ENCODE data around the gene TRIM45. TPM values are rescaled to one million over a fixed set of nuclear protein-coding genes. Genes with fewer than 3 reads are reported as not detected.
A peak's percentile ranks its signal among the peaks of the same experiment; 100 is the strongest.

The TRIM45 gene
- total RNA-seq, 2 experiments from 2014 or later = not detected

DNA sequence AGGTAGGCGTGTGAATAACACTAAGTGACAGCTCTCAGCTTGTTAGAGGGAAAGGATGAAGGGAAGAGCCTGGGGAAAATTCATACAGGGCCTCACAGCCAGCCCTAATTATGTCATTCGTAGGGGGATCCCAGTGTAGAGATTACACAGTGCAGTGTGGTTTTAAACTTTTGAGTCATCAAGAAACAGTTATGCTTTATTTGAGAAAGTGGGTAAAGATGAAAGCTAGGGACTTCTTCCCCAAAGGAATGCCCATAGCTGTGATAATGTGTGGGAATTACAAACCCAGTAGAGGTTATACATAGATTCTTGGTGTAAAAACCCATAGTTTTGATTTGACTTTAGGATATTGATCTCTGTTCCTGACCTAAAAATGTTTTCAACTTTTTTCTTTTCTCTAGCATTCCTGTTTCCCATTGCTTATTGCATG, 59.5 kb downstream of the TRIM45 start:
- Histone ChIP-seq H3K27ac (ENCODE audit: low read depth, low read length, poor library complexity, severe bottlenecking) (no peak overlapping the region), H3K4me3 (ENCODE audit: low read depth, low read length, poor library complexity, severe bottlenecking) (no peak overlapping the region), H3K9me2 (ENCODE audit: insufficient read depth, low read length) (no peaks in the 10 kb centered on the region), H3K79me2 (ENCODE audit: insufficient read depth, low read depth, low read length) (peaks cover 64% of the 10 kb centered on the region), H3K4me2 (ENCODE audit: low read length) (peak overlapping the region; percentile 66), H3K4me1 (ENCODE audit: insufficient read depth, low read length, poor library complexity, severe bottlenecking) (peaks cover 44% of the 10 kb centered on the region), H2AFZ (ENCODE audit: low read length) (no peak overlapping the region), H3K9me3 (ENCODE audit: low read length) (no peaks in the 10 kb centered on the region), H4K20me1 (ENCODE audit: insufficient read depth, low read length) (peaks cover 6% of the 10 kb centered on the region; the same call in 1 of the 2 replicates), H3K36me3 (ENCODE audit: insufficient read depth, low read length) (peaks cover 60% of the 10 kb centered on the region)
- TF ChIP-seq EZH2phosphoT487 (IDR thresholded peaks at IDR 0.05; ENCODE audit: borderline replicate concordance, low read depth, low read length) = no peak
- TF ChIP-seq, protein P1, sequence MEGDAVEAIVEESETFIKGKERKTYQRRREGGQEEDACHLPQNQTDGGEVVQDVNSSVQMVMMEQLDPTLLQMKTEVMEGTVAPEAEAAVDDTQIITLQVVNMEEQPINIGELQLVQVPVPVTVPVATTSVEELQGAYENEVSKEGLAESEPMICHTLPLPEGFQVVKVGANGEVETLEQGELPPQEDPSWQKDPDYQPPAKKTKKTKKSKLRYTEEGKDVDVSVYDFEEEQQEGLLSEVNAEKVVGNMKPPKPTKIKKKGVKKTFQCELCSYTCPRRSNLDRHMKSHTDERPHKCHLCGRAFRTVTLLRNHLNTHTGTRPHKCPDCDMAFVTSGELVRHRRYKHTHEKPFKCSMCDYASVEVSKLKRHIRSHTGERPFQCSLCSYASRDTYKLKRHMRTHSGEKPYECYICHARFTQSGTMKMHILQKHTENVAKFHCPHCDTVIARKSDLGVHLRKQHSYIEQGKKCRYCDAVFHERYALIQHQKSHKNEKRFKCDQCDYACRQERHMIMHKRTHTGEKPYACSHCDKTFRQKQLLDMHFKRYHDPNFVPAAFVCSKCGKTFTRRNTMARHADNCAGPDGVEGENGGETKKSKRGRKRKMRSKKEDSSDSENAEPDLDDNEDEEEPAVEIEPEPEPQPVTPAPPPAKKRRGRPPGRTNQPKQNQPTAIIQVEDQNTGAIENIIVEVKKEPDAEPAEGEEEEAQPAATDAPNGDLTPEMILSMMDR (conservative IDR thresholded peaks at IDR 0.05; ENCODE audit: low read length) = no peak
- DNase-seq (ENCODE audit: low spot score) = no peak
- no TSS peak for BruUV-seq (replicated peaks)
- CTCF ChIA-PET (ENCODE audit: unreplicated experiment) = no interaction called here
- POLR2A ChIA-PET = interaction anchor here (0.7 to 1.4 kb wide), 2 partner anchors 9 to 52 kb away, joined by 3 to 4 read pairs; no protein-coding TSS in a partner anchor
- intact Hi-C loops (cut with micrococcal nuclease; ENCODE audit: unreplicated experiment) = loop anchor here (5.0 to 10.0 kb wide), 2 partner anchors 305 to 863 kb away; partner anchors contain the start of genes GDAP2, MAN1A2 and WDR3

Small RNA genes lying within 50 kb of the gene (microRNA-seq; reads per million reads assigned to microRNA genes)
- 481 reads per million, percentile 76 among the genes with 10 or more reads in this experiment for gene MIR942 (ENCODE audit: borderline replicate concordance)

Small RNA genes lying within 50 kb of the gene (small RNA-seq; reads per million reads assigned to genes)
- gene MIR942 = 0.57 reads per million, percentile 14 among the genes with 10 or more reads in this experiment

Other genes with a start within 250 kb of the TRIM45 start
- not detected in 2 replicates for gene PTGFRN, start 211.8 kb downstream of the TRIM45 start, total RNA-seq (2014; rRNA removed; shearing (Covaris generic))
- gene PTGFRN, start 211.8 kb downstream of the TRIM45 start, total RNA-seq (2022) = not detected in 2 replicates
- not detected in 2 replicates for gene CD101, start 120.0 kb downstream of the TRIM45 start, total RNA-seq (2014; rRNA removed; shearing (Covaris generic))
- gene CD101, start 120.0 kb downstream of the TRIM45 start, total RNA-seq (2022) = not detected in 2 replicates
- 81.3 and 82.6 TPM in 2 replicates for gene TTF2, start 61.4 kb downstream of the TRIM45 start, total RNA-seq (2014; rRNA removed; shearing (Covaris generic))
- gene TTF2, start 61.4 kb downstream of the TRIM45 start, total RNA-seq (2022) = 133 and 136 TPM in 2 replicates
- gene VTCN1, start 89.2 kb upstream of the TRIM45 start, total RNA-seq (2014; rRNA removed; shearing (Covaris generic)) = not detected in 2 replicates
- not detected in 2 replicates for gene VTCN1, start 89.2 kb upstream of the TRIM45 start, total RNA-seq (2022)
- 16.1 and 18.9 TPM in 2 replicates for gene MAN1A2, start 245.7 kb upstream of the TRIM45 start, total RNA-seq (2014; rRNA removed; shearing (Covaris generic))
- gene MAN1A2, start 245.7 kb upstream of the TRIM45 start, total RNA-seq (2022) = 27.5 and 31.2 TPM in 2 replicates

Measured in OCI-LY7 (cell line).